IMR-90 (cell line): Measurements from ENCODE around the gene SEC24D. TPM values are rescaled to one million over a fixed set of nuclear protein-coding genes. Genes with fewer than 3 reads are reported as not detected.

ENCODE experiments used
- ATAC-seq: fragments of 200-7000 bp; cut with Tn5 transposase; 2 replicates; pipeline ENCODE4 v1.9.1; 2020; ENCODE audit warnings: low read depth, mild to moderate bottlenecking, moderate library complexity
- BruUV-seq: library from RNA; stranded (reverse); fragments of 400-500 nt; replicated peaks from 2 replicates; lab custom pipeline; 2021; lab: Mats Ljungman, UMichigan
- CTCF ChIA-PET: fragments of 300-600 bp; formaldehyde crosslinking; extraction: SDS; loops from one replicate; lab custom pipeline; 2021; ENCODE audit warnings: antibody characterized with exemption; lab: Yijun Ruan, JAX
- POLR2A ChIA-PET: fragments of 300-600 bp; sonication (Branson Sonifier 250); formaldehyde crosslinking; loops from one replicate; lab custom pipeline; 2022; ENCODE audit warnings: antibody characterized with exemption; ENCODE audit not compliant: unreplicated experiment; lab: Charles Lee
- DNase-seq: peaks from one replicate; pipeline ENCODE4 v3.0.0; 2013
- H2AFZ ChIP-seq: replicated peaks from 2 replicates; pipeline ENCODE3; 2013; ENCODE audit warnings: low read length, mild to moderate bottlenecking; ENCODE audit not compliant: poor library complexity
- H2AK5ac ChIP-seq: 2 replicates; pipeline ENCODE4 v1.6.1; 2013; ENCODE audit warnings: low read depth, low read length, inconsistent platforms
- H2AK9ac ChIP-seq: replicated peaks from 2 replicates; pipeline ENCODE3; 2013; ENCODE audit warnings: mild to moderate bottlenecking, low read depth, low read length, moderate library complexity; ENCODE audit not compliant: poor library complexity
- H2BK120ac ChIP-seq: 2 replicates; pipeline ENCODE4 v1.6.1; 2013; ENCODE audit warnings: low read depth, low read length, inconsistent platforms
- H2BK15ac ChIP-seq: 3 replicates; pipeline ENCODE4 v1.6.1; 2013; ENCODE audit warnings: low read depth, low read length, inconsistent platforms
- H2BK20ac ChIP-seq: 2 replicates; pipeline ENCODE4 v1.6.1; 2013; ENCODE audit warnings: low read depth, mild to moderate bottlenecking, inconsistent platforms, low read length, moderate library complexity
- H2BK5ac ChIP-seq: 2 replicates; pipeline ENCODE4 v1.6.1; 2013; ENCODE audit warnings: mild to moderate bottlenecking, low read depth, low read length, inconsistent platforms; ENCODE audit not compliant: poor library complexity, severe bottlenecking
- H3K14ac ChIP-seq: replicated peaks from 2 replicates; pipeline ENCODE4 v1.6.1; 2013; ENCODE audit warnings: low read depth, low read length, inconsistent platforms
- H3K18ac ChIP-seq: 2 replicates; pipeline ENCODE4 v1.6.1; 2013; ENCODE audit warnings: low read depth, low read length, control low read depth
- H3K23ac ChIP-seq: 2 replicates; pipeline ENCODE4 v1.6.1; 2013; ENCODE audit warnings: low read depth, low read length, inconsistent platforms
- H3K27ac ChIP-seq: 2 replicates; pipeline ENCODE4 v1.5.1; 2013; ENCODE audit warnings: mild to moderate bottlenecking, control low read depth, low read length; ENCODE audit not compliant: insufficient read depth
- H3K27me3 ChIP-seq: 2 replicates; pipeline ENCODE4 v1.6.1; 2013; ENCODE audit warnings: low read length; ENCODE audit not compliant: control insufficient read depth, insufficient read depth
- H3K36me3 ChIP-seq: 2 replicates; pipeline ENCODE4 v1.6.1; 2013; ENCODE audit warnings: low read length, mixed read lengths; ENCODE audit not compliant: control insufficient read depth, insufficient read depth
- H3K4ac ChIP-seq: 2 replicates; pipeline ENCODE4 v1.6.1; 2013; ENCODE audit warnings: low read depth, low read length, inconsistent platforms
- H3K4me1 ChIP-seq: 2 replicates; pipeline ENCODE4 v1.6.1; 2013; ENCODE audit warnings: low read length, mixed read lengths; ENCODE audit not compliant: control insufficient read depth, insufficient read depth
- H3K4me2 ChIP-seq: 2 replicates; pipeline ENCODE4 v1.6.1; 2013; ENCODE audit warnings: low read depth, mild to moderate bottlenecking, control low read depth, low read length, moderate library complexity
- H3K4me3 ChIP-seq: 2 replicates; pipeline ENCODE4 v1.5.1; 2013; ENCODE audit warnings: low read depth, mild to moderate bottlenecking, control low read depth, low read length, moderate library complexity; ENCODE audit not compliant: insufficient read depth
- H3K56ac ChIP-seq: 2 replicates; pipeline ENCODE4 v1.6.1; 2013; ENCODE audit warnings: low read length, inconsistent platforms; ENCODE audit not compliant: insufficient read depth; ENCODE audit errors: extremely low read depth
- H3K79me1 ChIP-seq, 2 experiments: 2 replicates each; pipeline ENCODE4 v1.6.1; 2013; ENCODE audit warnings: low read length in 2 of 2, inconsistent platforms in 1 of 2, low read depth in 1 of 2
- H3K9ac ChIP-seq: 2 replicates; pipeline ENCODE4 v1.6.1; 2013; ENCODE audit warnings: low read depth, low read length, control low read depth
- H3K9me1 ChIP-seq: 2 replicates; pipeline ENCODE4 v1.6.1; 2013; ENCODE audit warnings: low read length, inconsistent platforms; ENCODE audit not compliant: insufficient read depth
- H3K9me3 ChIP-seq: 2 replicates; pipeline ENCODE4 v1.6.1; 2013; ENCODE audit warnings: low read length; ENCODE audit not compliant: control insufficient read depth, insufficient read depth
- H4K20me1 ChIP-seq: 2 replicates; pipeline ENCODE4 v1.6.1; 2013; ENCODE audit warnings: low read length, inconsistent platforms; ENCODE audit not compliant: insufficient read depth
- H4K5ac ChIP-seq: 2 replicates; pipeline ENCODE4 v1.6.1; 2013; ENCODE audit warnings: mild to moderate bottlenecking, low read depth, low read length, control low read depth
- H4K8ac ChIP-seq, 2 experiments: 2 replicates each; pipeline ENCODE4 v1.6.1; 2013; ENCODE audit warnings: low read depth in 2 of 2, low read length in 2 of 2, control low read depth in 1 of 2, inconsistent platforms in 1 of 2
- H4K91ac ChIP-seq: 2 replicates; pipeline ENCODE4 v1.6.1; 2013; ENCODE audit warnings: low read depth, low read length, inconsistent platforms; ENCODE audit not compliant: insufficient read depth
- BHLHE40 ChIP-seq: fragments of 150-350 bp; IDR thresholded peaks from 2 replicates; pipeline ENCODE4 v1.6.1; 2016; ENCODE audit warnings: mild to moderate bottlenecking, low read depth, low read length
- CEBPB ChIP-seq: IDR thresholded peaks from 2 replicates; pipeline ENCODE4 v1.6.1; 2012; ENCODE audit warnings: low read depth, low read length, improper control_type of control experiment
- CHD1 ChIP-seq: IDR thresholded peaks from 2 replicates; pipeline ENCODE4 v1.6.1; 2012; ENCODE audit warnings: low read depth, low read length, improper control_type of control experiment
- CTCF ChIP-seq: conservative IDR thresholded peaks from 2 replicates; pipeline ENCODE4 v1.5.1; 2012; ENCODE audit warnings: mild to moderate bottlenecking, low read depth, low read length, improper control_type of control experiment
- ELK1 ChIP-seq: fragments of 150-350 bp; IDR thresholded peaks from 2 replicates; pipeline ENCODE4 v1.6.1; 2016; ENCODE audit warnings: low read depth, mild to moderate bottlenecking, low read length, moderate library complexity, borderline replicate concordance
- FOS ChIP-seq: fragments of 150-350 bp; IDR thresholded peaks from 2 replicates; pipeline ENCODE4 v1.6.1; 2016; ENCODE audit warnings: low read depth, low read length
- MAFK ChIP-seq: IDR thresholded peaks from 2 replicates; pipeline ENCODE4 v1.6.1; 2012; ENCODE audit warnings: low read depth, low read length, improper control_type of control experiment
- MAZ ChIP-seq: IDR thresholded peaks from 2 replicates; pipeline ENCODE4 v1.6.1; 2012; ENCODE audit warnings: low read depth, mild to moderate bottlenecking, low read length, improper control_type of control experiment, moderate library complexity, borderline replicate concordance
- MXI1 ChIP-seq: IDR thresholded peaks from 2 replicates; pipeline ENCODE4 v1.6.1; 2012; ENCODE audit warnings: low read depth, mild to moderate bottlenecking, low read length, moderate library complexity, borderline replicate concordance
- NFE2L2 ChIP-seq: fragments of 150-350 bp; IDR thresholded peaks from 2 replicates; pipeline ENCODE4 v1.6.1; 2016; ENCODE audit warnings: low read depth, mild to moderate bottlenecking, low read length
- POLR2A ChIP-seq: IDR thresholded peaks from 2 replicates; pipeline ENCODE4 v1.6.1; 2012; ENCODE audit warnings: mild to moderate bottlenecking, low read depth, low read length
- RAD21 ChIP-seq: IDR thresholded peaks from 2 replicates; pipeline ENCODE4 v1.6.1; 2012; ENCODE audit warnings: low read length, improper control_type of control experiment
- RCOR1 ChIP-seq: IDR thresholded peaks from 2 replicates; pipeline ENCODE4 v1.6.1; 2012; ENCODE audit warnings: mild to moderate bottlenecking, low read length, improper control_type of control experiment; ENCODE audit not compliant: insufficient replicate concordance
- RFX5 ChIP-seq: IDR thresholded peaks from 2 replicates; pipeline ENCODE4 v1.8.0; 2012; ENCODE audit warnings: low read depth, mild to moderate bottlenecking, low read length, moderate library complexity
- WGBS, 2 experiments: methylation state at CpG; one replicate each; pipeline versions ENCODE4 v1.1.5 to v1.1.7; 2013; ENCODE audit warnings: missing lambda C conversion rate in 2 of 2; ENCODE audit not compliant: insufficient read length in 1 of 2; ENCODE audit errors: extremely low coverage in 2 of 2; 5-methylcytosine and 5-hydroxymethylcytosine counted together
- dilution Hi-C: fragments of 300-500 bp; cut with HindIII; formaldehyde crosslinking; loops from one replicate; pipeline ENCODE4 v1.14.3; 2018; ENCODE audit warnings: low sequenced_read_pairs; ENCODE audit not compliant: unreplicated experiment
- in situ Hi-C: fragments of 300-500 bp; cut with MboI; formaldehyde crosslinking; loops from 3 replicates; pipeline ENCODE4 v1.14.3; 2019; ENCODE audit warnings: low sequenced_read_pairs, inconsistent platforms, mixed read lengths
- intact Hi-C: fragments of 100-400 bp; cut with micrococcal nuclease; formaldehyde crosslinking; loops from 2 replicates; pipeline ENCODE4 v1.10.0; 2022
- polyA plus RNA-seq, 3 experiments: library from polyadenylated mRNA; depleted of rRNA; stranded (reverse); fragments of >200 nt; gene quantifications; 2 replicates each; pipeline ENCODE4 v1.2.3, GENCODE V29; 2012; ENCODE audit warnings: low replicate concordance in 1 of 3
- total RNA-seq: library from RNA; depleted of rRNA; stranded (reverse); fragments of >200 nt; gene quantifications from 2 replicates; pipeline ENCODE4 v1.2.3, GENCODE V29; 2012

The SEC24D gene
- total and polyA plus RNA-seq, 2 of the 4 experiments (the other 2 are of a cell fraction) = 93.2 to 111 TPM

GRCh38 chr4:118754890-118755289, 81.0 kb downstream of the SEC24D start:
- POLR2A ChIA-PET = no interaction called here

More at GRCh38 chr4:118754890-118755289, 81.0 kb downstream of the SEC24D start:
- Histone ChIP-seq H3K9me1 (peaks cover 21% of the 10 kb centered on the region), H3K56ac (no peak overlapping the region), H3K23ac (no peak overlapping the region), H2BK120ac (no peak overlapping the region), H3K27me3 (no peaks in the 10 kb centered on the region), H4K91ac (no peak overlapping the region), H4K20me1 (peaks cover 37% of the 10 kb centered on the region), H2BK5ac (peak overlapping the region; percentile 2), H3K9me3 (no peaks in the 10 kb centered on the region), H3K9ac (no peak overlapping the region), H3K27ac (no peak overlapping the region), H2AFZ (no peak overlapping the region), H2AK5ac (no peak overlapping the region), H4K5ac (no peak overlapping the region), H3K4me2 (no peak overlapping the region), H3K18ac (no peak overlapping the region), H3K79me1 (peaks cover 30 to 57% of the 10 kb centered on the region in 2 experiments), H3K14ac (no peak overlapping the region), H4K8ac (no peak overlapping the region), H2BK15ac (no peak overlapping the region), H3K4me3 (no peak overlapping the region), H2BK20ac (no peak overlapping the region), H3K4ac (no peak overlapping the region), H3K36me3 (peaks cover 31% of the 10 kb centered on the region), H3K4me1 (peaks cover 23% of the 10 kb centered on the region), H2AK9ac (no peak overlapping the region)
- DNase-seq (no peak), ATAC-seq (no peak)
- dilution Hi-C loops (no loop called here), in situ Hi-C loops (no loop called here), intact Hi-C loops (no loop called here)
- CTCF ChIA-PET = no interaction called here
- BruUV-seq = no TSS peak
- TF ChIP-seq MAZ (no peak), RCOR1 (no peak), FOS (no peak), CHD1 (no peak), BHLHE40 (no peak), CEBPB (no peak), MAFK (no peak), CTCF (no peak), POLR2A (no peak), MXI1 (no peak), ELK1 (no peak), NFE2L2 (no peak), RFX5 (no peak), RAD21 (no peak)
- no CpG with 5 or more reads among the region's 2 CpGs for WGBS, 2 experiments
